Tibial nerve (tissue), 4 donors: Measurements from ENCODE around the gene OR6S1.

ENCODE experiments used
- CTCF ChIP-seq, 5 experiments: fragments of 200-600 bp in 3 of 5; fragments of 450-650 bp in 2 of 5; sonication (generic) in 3 of 5; IDR thresholded peaks; one replicate each; pipeline ENCODE4 v1.5.1; 2016 to 2019; ENCODE audit warnings: antibody characterized with exemption in 5 of 5, mild to moderate bottlenecking in 3 of 5, moderate library complexity in 2 of 5
- EP300 ChIP-seq, 2 donors: sonication (generic); formaldehyde crosslinking; IDR thresholded peaks; one replicate each; pipeline ENCODE4 v1.6.1; 2017; ENCODE audit warnings: antibody characterized with exemption in 2 of 2, mild to moderate bottlenecking in 1 of 2
- POLR2A ChIP-seq, 2 donors: fragments of 450-650 bp; IDR thresholded peaks; one replicate each; pipeline ENCODE4 v1.6.1; 2017; ENCODE audit warnings: antibody characterized with exemption in 2 of 2, mild to moderate bottlenecking in 2 of 2, moderate library complexity in 2 of 2

- TF ChIP-seq POLR2A (IDR thresholded peaks at IDR 0.05) (no peak), CTCF (IDR thresholded peaks at IDR 0.05) (no peak), EP300 (IDR thresholded peaks at IDR 0.05) (no peak)
These were observed 14.4 kb upstream of the OR6S1 start for GRCh38 chr14:20655851-20656250.
